AG08395 (cell line): ENCODE results near the gene ARRDC2.
"Not testable (repeated sequence)": the region's sequence is repeated elsewhere in the genome, so short reads cannot be mapped to it uniquely, and the experiment has no call there.

Experiments
- DNase-seq: peaks from one replicate; pipeline ENCODE4 v3.0.0; 2012; ENCODE audit warnings: mixed read lengths, low spot score

Gene ARRDC2

GRCh38 chr19:18007917-18008673 lies at the start of gene ARRDC2:
ARRDC2 (plus strand) TSS chr19:18008170; CDS start chr19:18008311, 141 bp downstream.
- DNase-seq: peak; percentile 99

- no peak for DNase-seq
Measured at GRCh38 chr19:17963936-17964691, 43.9 kb upstream of the ARRDC2 start.

GRCh38 chr19:17965370-17966128 lies 42.4 kb upstream of the ARRDC2 start:
- no peak for DNase-seq

GRCh38 chr19:17966129-17966483 lies 41.9 kb upstream of the ARRDC2 start:
- DNase-seq: no peak

- no peak for DNase-seq
Measured at GRCh38 chr19:17966550-17967256, 41.3 kb upstream of the ARRDC2 start, which contains the start of gene KCNN1. KCNN1 (plus strand) TSS chr19:17967107; CDS start chr19:17973889, 6,782 bp downstream.

GRCh38 chr19:17967257-17968051 lies 40.5 kb upstream of the ARRDC2 start:
- no peak for DNase-seq

GRCh38 chr19:17968362-17968761 lies 39.6 kb upstream of the ARRDC2 start:
- DNase-seq: no peak

GRCh38 chr19:17969096-17969792 lies 38.7 kb upstream of the ARRDC2 start:
- DNase-seq: no peak

GRCh38 chr19:17972230-17972629 lies 35.7 kb upstream of the ARRDC2 start:
- no peak for DNase-seq

GRCh38 chr19:17973759-17974158 lies 34.2 kb upstream of the ARRDC2 start:
- DNase-seq: no peak

- DNase-seq: no peak
Measured at GRCh38 chr19:17974551-17974950, 33.4 kb upstream of the ARRDC2 start.

- DNase-seq: no peak
Measured at GRCh38 chr19:17975032-17975431, 32.9 kb upstream of the ARRDC2 start.

GRCh38 chr19:17977021-17977420 lies 30.9 kb upstream of the ARRDC2 start:
- DNase-seq: no peak

- DNase-seq: no peak
Measured at GRCh38 chr19:17977488-17977887, 30.5 kb upstream of the ARRDC2 start.

GRCh38 chr19:17981611-17982010 lies 26.4 kb upstream of the ARRDC2 start:
- DNase-seq: no peak

- DNase-seq: no peak
Measured at GRCh38 chr19:17982430-17982829, 25.5 kb upstream of the ARRDC2 start.

GRCh38 chr19:17985037-17985818 lies 22.7 kb upstream of the ARRDC2 start:
- no peak for DNase-seq

GRCh38 chr19:17986569-17986968 lies 21.4 kb upstream of the ARRDC2 start:
- DNase-seq: not testable (repeated sequence)

- DNase-seq: no peak
Measured at GRCh38 chr19:17988161-17988560, 19.8 kb upstream of the ARRDC2 start.
